K562 (cell line): Measurements from ENCODE around the gene HPCAL1. TPM values are rescaled to one million over a fixed set of nuclear protein-coding genes. Genes with fewer than 3 reads are reported as not detected.

Experiments
- CBX5 ChIP-seq: IDR thresholded peaks from 2 replicates; pipeline ENCODE4 v1.6.1; 2014; ENCODE audit warnings: low read depth, borderline replicate concordance
- FOSL1 ChIP-seq: fragments of 200-800 bp; sonication (Bioruptor generic); conservative IDR thresholded peaks from 2 replicates; pipeline ENCODE4 v1.6.1; 2016; ENCODE audit warnings: missing genetic modification characterization, missing compliant biosample characterization
- MAZ ChIP-seq, 2 experiments: fragments of 450-650 bp in 1 of 2; sonication (generic) in 1 of 2; formaldehyde crosslinking; IDR thresholded peaks in 1 of 2; conservative IDR thresholded peaks in 1 of 2; 2 replicates each; pipeline versions ENCODE4 v1.4.0 to v1.5.0; 2020; ENCODE audit warnings: mild to moderate bottlenecking in 1 of 2, missing genetic modification reagents in 1 of 2
- MYC ChIP-seq, 2 experiments: fragments of 250-450 bp in 1 of 2; sonication (Bioruptor Pico) in 1 of 2; IDR thresholded peaks; 2 replicates each; pipeline versions ENCODE4 v1.5.1 to v1.6.1; 2012 to 2021; ENCODE audit warnings: low read depth in 2 of 2, borderline replicate concordance in 1 of 2, improper control_type of control experiment in 1 of 2, low read length in 1 of 2, mild to moderate bottlenecking in 1 of 2, moderate library complexity in 1 of 2
- NCOR1 ChIP-seq: fragments of 450-650 bp; IDR thresholded peaks from 2 replicates; pipeline ENCODE4 v1.6.1; 2016; ENCODE audit warnings: mild to moderate bottlenecking, moderate library complexity
- RFX5 ChIP-seq: IDR thresholded peaks from 2 replicates; pipeline ENCODE4 v1.6.1; 2011; ENCODE audit warnings: low read depth, mild to moderate bottlenecking, improper control_type of control experiment, low read length
- ZFP30 ChIP-seq: fragments of 250-450 bp; sonication (Bioruptor Pico); IDR thresholded peaks from 2 replicates; pipeline ENCODE4 v1.8.0; 2022; ENCODE audit warnings: moderate library complexity, mild to moderate bottlenecking, inconsistent platforms, borderline replicate concordance
- ZNF184 ChIP-seq: sonication (generic); formaldehyde crosslinking; IDR thresholded peaks from 2 replicates; pipeline ENCODE4 v1.5.0; 2020; ENCODE audit warnings: missing genetic modification reagents
- polyA plus RNA-seq, 8 experiments: library from polyadenylated mRNA; depleted of rRNA in 4 of 8; stranded (reverse) in 5 of 8; unstranded in 3 of 8; fragments of >200 nt; fragmentation: Nextera tagmentation in 2 of 8; fragmentation: Illumina TruSeq in 1 of 8; extraction: Ambion mirVana in 2 of 8; extraction: Trizol in 1 of 8; gene quantifications; 2 replicates each; pipeline versions ENCODE4 v1.2.1 to v1.2.3, GENCODE V29; 2011 to 2014; ENCODE audit warnings: inconsistent platforms in 1 of 8, missing spikeins in 1 of 8
- total RNA-seq, 7 experiments: library from RNA; depleted of rRNA in 6 of 7; stranded (reverse); fragments of >200 nt in 6 of 7; fragmentation: Illumina TruSeq in 2 of 7; extraction: Trizol in 2 of 7; gene quantifications; 2 replicates each; pipeline versions ENCODE4 v1.2.1 to v1.2.3, GENCODE V29; 2011 to 2021; ENCODE audit warnings: low replicate concordance in 1 of 7
- TF ChIP-seq, protein P1 (sequence below): fragments of 250-450 bp; sonication (Bioruptor Pico); IDR thresholded peaks from 2 replicates; pipeline ENCODE4 v1.6.1; 2021; ENCODE audit warnings: mild to moderate bottlenecking
- TF ChIP-seq, protein P2 (sequence below), 2 experiments: fragments of 450-650 bp; formaldehyde crosslinking in 1 of 2; IDR thresholded peaks; 2 replicates each; pipeline versions ENCODE4 v1.4.0 to v1.6.1; 2014 to 2020; ENCODE audit warnings: mild to moderate bottlenecking in 2 of 2, borderline replicate concordance in 1 of 2, low read depth in 1 of 2
- TF ChIP-seq, protein P3 (sequence below): conservative IDR thresholded peaks from 2 replicates; pipeline ENCODE4 v1.6.1; 2011; ENCODE audit warnings: low read depth, mild to moderate bottlenecking, low read length; ENCODE audit not compliant: control insufficient read depth
- TF ChIP-seq, protein P4 (sequence below): fragments of 450-650 bp; formaldehyde crosslinking; IDR thresholded peaks from 2 replicates; pipeline ENCODE4 v1.4.0; 2020; ENCODE audit warnings: mild to moderate bottlenecking, moderate library complexity
- TF ChIP-seq, protein P5 (sequence below), 2 experiments: fragments of 250-450 bp in 1 of 2; fragments of 450-650 bp in 1 of 2; sonication (Bioruptor Pico) in 1 of 2; IDR thresholded peaks; 2 replicates each; pipeline versions ENCODE4 v1.6.1 to v1.8.0; 2016 to 2021; ENCODE audit warnings: mild to moderate bottlenecking in 2 of 2, moderate library complexity in 2 of 2, missing compliant biosample characterization in 1 of 2, missing genetic modification characterization in 1 of 2

Gene HPCAL1
- total and polyA plus RNA-seq, 9 of the 15 experiments (the other 6 are each of a cell fraction or from before 2014, with no cell fraction given), result 2.7 to 65.5 (median 23.9) TPM

DNA sequence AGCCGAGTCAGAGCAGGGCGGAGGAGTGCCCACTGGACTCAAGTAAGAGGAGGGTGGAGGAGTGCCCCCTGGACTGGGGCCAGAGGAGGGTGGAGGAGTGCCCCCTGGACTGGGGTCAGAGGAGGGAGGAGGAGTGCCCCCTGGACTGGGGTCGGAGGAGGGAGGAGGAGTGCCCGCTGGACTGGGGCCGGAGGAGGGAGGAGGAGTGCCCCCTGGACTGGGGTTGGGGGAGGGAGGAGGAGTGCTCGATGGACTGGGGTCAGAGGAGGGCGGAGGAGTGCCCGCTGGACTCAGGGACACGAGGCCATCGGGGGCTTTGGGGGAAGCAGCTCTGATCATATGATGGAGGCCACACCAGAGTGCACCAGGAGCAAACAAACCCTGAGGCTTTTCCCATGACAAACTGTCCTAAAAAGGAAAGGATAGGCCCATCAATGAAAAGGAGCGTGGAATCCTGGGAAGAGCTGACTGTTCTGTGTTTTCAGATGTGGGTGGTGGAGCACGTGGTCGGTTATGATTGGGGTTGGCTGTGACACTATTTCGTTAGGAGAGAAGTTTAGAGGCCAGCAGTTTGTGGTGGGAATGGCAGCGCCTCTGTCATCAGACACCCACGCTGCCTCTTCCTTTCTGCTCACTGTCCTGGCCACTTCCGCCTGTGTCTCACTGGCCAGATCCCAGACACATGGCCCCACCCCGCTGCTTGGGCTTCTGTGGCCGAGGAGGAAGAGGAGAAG lies 24.5 kb upstream of the HPCAL1 start (continued):
- TF ChIP-seq, protein P1, sequence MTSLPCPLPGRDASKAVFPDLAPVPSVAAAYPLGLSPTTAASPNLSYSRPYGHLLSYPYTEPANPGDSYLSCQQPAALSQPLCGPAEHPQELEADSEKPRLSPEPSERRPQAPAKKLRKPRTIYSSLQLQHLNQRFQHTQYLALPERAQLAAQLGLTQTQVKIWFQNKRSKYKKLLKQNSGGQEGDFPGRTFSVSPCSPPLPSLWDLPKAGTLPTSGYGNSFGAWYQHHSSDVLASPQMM (CRISPR knock-in tag), result no peak
- TF ChIP-seq, protein P2, sequence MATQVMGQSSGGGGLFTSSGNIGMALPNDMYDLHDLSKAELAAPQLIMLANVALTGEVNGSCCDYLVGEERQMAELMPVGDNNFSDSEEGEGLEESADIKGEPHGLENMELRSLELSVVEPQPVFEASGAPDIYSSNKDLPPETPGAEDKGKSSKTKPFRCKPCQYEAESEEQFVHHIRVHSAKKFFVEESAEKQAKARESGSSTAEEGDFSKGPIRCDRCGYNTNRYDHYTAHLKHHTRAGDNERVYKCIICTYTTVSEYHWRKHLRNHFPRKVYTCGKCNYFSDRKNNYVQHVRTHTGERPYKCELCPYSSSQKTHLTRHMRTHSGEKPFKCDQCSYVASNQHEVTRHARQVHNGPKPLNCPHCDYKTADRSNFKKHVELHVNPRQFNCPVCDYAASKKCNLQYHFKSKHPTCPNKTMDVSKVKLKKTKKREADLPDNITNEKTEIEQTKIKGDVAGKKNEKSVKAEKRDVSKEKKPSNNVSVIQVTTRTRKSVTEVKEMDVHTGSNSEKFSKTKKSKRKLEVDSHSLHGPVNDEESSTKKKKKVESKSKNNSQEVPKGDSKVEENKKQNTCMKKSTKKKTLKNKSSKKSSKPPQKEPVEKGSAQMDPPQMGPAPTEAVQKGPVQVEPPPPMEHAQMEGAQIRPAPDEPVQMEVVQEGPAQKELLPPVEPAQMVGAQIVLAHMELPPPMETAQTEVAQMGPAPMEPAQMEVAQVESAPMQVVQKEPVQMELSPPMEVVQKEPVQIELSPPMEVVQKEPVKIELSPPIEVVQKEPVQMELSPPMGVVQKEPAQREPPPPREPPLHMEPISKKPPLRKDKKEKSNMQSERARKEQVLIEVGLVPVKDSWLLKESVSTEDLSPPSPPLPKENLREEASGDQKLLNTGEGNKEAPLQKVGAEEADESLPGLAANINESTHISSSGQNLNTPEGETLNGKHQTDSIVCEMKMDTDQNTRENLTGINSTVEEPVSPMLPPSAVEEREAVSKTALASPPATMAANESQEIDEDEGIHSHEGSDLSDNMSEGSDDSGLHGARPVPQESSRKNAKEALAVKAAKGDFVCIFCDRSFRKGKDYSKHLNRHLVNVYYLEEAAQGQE (IDR thresholded peaks at IDR 0.05; ENCODE audit: borderline replicate concordance), result no peak
- TF ChIP-seq, protein P2 (CRISPR knock-in tag; IDR thresholded peaks at IDR 0.05; ENCODE audit: low read depth), result no peak
- TF ChIP-seq, protein P3, sequence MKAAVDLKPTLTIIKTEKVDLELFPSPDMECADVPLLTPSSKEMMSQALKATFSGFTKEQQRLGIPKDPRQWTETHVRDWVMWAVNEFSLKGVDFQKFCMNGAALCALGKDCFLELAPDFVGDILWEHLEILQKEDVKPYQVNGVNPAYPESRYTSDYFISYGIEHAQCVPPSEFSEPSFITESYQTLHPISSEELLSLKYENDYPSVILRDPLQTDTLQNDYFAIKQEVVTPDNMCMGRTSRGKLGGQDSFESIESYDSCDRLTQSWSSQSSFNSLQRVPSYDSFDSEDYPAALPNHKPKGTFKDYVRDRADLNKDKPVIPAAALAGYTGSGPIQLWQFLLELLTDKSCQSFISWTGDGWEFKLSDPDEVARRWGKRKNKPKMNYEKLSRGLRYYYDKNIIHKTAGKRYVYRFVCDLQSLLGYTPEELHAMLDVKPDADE, result no peak
- TF ChIP-seq ZNF184, result no peak
- TF ChIP-seq MYC (IDR thresholded peaks at IDR 0.05; ENCODE audit: low read depth, low read length), result peak; percentile 90
- peak; percentile 93 for TF ChIP-seq MYC (CRISPR knock-in tag; IDR thresholded peaks at IDR 0.05; ENCODE audit: borderline replicate concordance, low read depth)
- TF ChIP-seq NCOR1, result peak; percentile 30; the same call in 1 of the 2 replicates
- TF ChIP-seq MAZ (CRISPR knock-in tag; conservative IDR thresholded peaks at IDR 0.05 in 1 of 2, IDR thresholded peaks at IDR 0.05 in 1 of 2), result no peak; a peak in 1 of 4 replicates
- TF ChIP-seq, protein P4, sequence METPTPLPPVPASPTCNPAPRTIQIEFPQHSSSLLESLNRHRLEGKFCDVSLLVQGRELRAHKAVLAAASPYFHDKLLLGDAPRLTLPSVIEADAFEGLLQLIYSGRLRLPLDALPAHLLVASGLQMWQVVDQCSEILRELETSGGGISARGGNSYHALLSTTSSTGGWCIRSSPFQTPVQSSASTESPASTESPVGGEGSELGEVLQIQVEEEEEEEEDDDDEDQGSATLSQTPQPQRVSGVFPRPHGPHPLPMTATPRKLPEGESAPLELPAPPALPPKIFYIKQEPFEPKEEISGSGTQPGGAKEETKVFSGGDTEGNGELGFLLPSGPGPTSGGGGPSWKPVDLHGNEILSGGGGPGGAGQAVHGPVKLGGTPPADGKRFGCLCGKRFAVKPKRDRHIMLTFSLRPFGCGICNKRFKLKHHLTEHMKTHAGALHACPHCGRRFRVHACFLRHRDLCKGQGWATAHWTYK (CRISPR knock-in tag), result peak; percentile 86
- 0 out of 2 replicates have a peak, but pooled peaks have one; percentile 25 for TF ChIP-seq FOSL1 (tag)
- TF ChIP-seq, protein P5, sequence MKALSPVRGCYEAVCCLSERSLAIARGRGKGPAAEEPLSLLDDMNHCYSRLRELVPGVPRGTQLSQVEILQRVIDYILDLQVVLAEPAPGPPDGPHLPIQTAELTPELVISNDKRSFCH (CRISPR knock-in tag; IDR thresholded peaks at IDR 0.05), result no peak
- TF ChIP-seq, protein P5 (tag; IDR thresholded peaks at IDR 0.05), result peak; percentile 76; the same call in 1 of the 2 replicates
- TF ChIP-seq CBX5, result no peak
- TF ChIP-seq ZFP30 (CRISPR knock-in tag), result no peak
- no peak for TF ChIP-seq RFX5
